ENCODE data around the gene RBMS3. TPM values are rescaled to one million over a fixed set of nuclear protein-coding genes. Genes with fewer than 3 reads are reported as not detected.

The RBMS3 gene
- total RNA-seq, 1 experiment from 2014 or later, result 74.2 TPM

- CTCF ChIA-PET, result interaction anchor here (0.6 to 2.3 kb wide), 10 partner anchors 62 to 905 kb away, joined by 3 to 14 read pairs (median 4); partner anchors contain the start of gene RBMS3
- BruUV-seq (replicated peaks), result no TSS peak
- H3K9me3 Mint-ChIP-seq (ENCODE audit: unreplicated experiment), result no peaks in the 10 kb centered on the region
- TF ChIP-seq CTCF (IDR thresholded peaks at IDR 0.05; ENCODE audit: unreplicated experiment), result no peak
- H3K36me3 Mint-ChIP-seq (ENCODE audit: insufficient read depth, unreplicated experiment), result no peaks in the 10 kb centered on the region
- peak overlapping the region; percentile 57 for H3K4me3 Mint-ChIP-seq (ENCODE audit: unreplicated experiment)
- no peaks in the 10 kb centered on the region for H3K27me3 Mint-ChIP-seq (ENCODE audit: insufficient read depth, unreplicated experiment)
- POLR2A ChIA-PET, result interaction anchor here (0.5 to 11.4 kb wide), 31 partner anchors 10 to 1410 kb away, joined by 3 to 144 read pairs (median 5); partner anchors contain the start of genes AZI2, RBMS3 and ZCWPW2
- H3K27ac Mint-ChIP-seq (ENCODE audit: low read depth, unreplicated experiment), result peak overlapping the region; percentile 95
- peak; percentile 93 for DNase-seq (ENCODE audit: unreplicated experiment)
- H3K4me1 Mint-ChIP-seq (ENCODE audit: insufficient read depth, unreplicated experiment), result peaks cover 41% of the 10 kb centered on the region
- intact Hi-C loops (cut with micrococcal nuclease), result loop anchor here (1.0 to 2.0 kb wide), 4 partner anchors 63 to 694 kb away; partner anchors contain the start of gene RBMS3
Observed at GRCh38 chr3:29758434-29759322, 477.8 kb downstream of the RBMS3 start.

- no peaks in the 10 kb centered on the region for H3K36me3 Mint-ChIP-seq (ENCODE audit: insufficient read depth, unreplicated experiment)
- no peaks in the 10 kb centered on the region for H3K27me3 Mint-ChIP-seq (ENCODE audit: insufficient read depth, unreplicated experiment)
- ChIA-PET CTCF (interaction anchor here (0.6 to 2.4 kb wide), 15 partner anchors 8 to 1289 kb away, joined by 3 to 14 read pairs (median 3); partner anchors contain the start of gene RBMS3), POLR2A (interaction anchor here (0.5 to 11.4 kb wide), 28 partner anchors 9 to 1411 kb away, joined by 3 to 144 read pairs (median 5); partner anchors contain the start of genes AZI2, RBMS3 and ZCWPW2)
- intact Hi-C loops (cut with micrococcal nuclease), result loop anchor here (1.0 to 5.0 kb wide), 4 partner anchors 64 to 1282 kb away; partner anchors contain the start of gene RBMS3
- no peaks in the 10 kb centered on the region for H3K9me3 Mint-ChIP-seq (ENCODE audit: unreplicated experiment)
- peak overlapping the region; percentile 57 for H3K4me3 Mint-ChIP-seq (ENCODE audit: unreplicated experiment)
- no peak for TF ChIP-seq CTCF (IDR thresholded peaks at IDR 0.05; ENCODE audit: unreplicated experiment)
- peaks cover 41% of the 10 kb centered on the region for H3K4me1 Mint-ChIP-seq (ENCODE audit: insufficient read depth, unreplicated experiment)
- peak overlapping the region; percentile 95 for H3K27ac Mint-ChIP-seq (ENCODE audit: low read depth, unreplicated experiment)
- no TSS peak for BruUV-seq (replicated peaks)
- DNase-seq (ENCODE audit: unreplicated experiment), result peak; percentile 90
Observed at GRCh38 chr3:29759411-29760225, 478.7 kb downstream of the RBMS3 start.

GRCh38 chr3:29760226-29760685, 479.4 kb downstream of the RBMS3 start:
- peak overlapping the region; percentile 95 for H3K27ac Mint-ChIP-seq (ENCODE audit: low read depth, unreplicated experiment)
- no peak for DNase-seq (ENCODE audit: unreplicated experiment)
- H3K4me3 Mint-ChIP-seq (ENCODE audit: unreplicated experiment), result peak overlapping the region; percentile 57
- no peaks in the 10 kb centered on the region for H3K36me3 Mint-ChIP-seq (ENCODE audit: insufficient read depth, unreplicated experiment)
- no TSS peak for BruUV-seq (replicated peaks)
- peaks cover 41% of the 10 kb centered on the region for H3K4me1 Mint-ChIP-seq (ENCODE audit: insufficient read depth, unreplicated experiment)
- ChIA-PET CTCF (interaction anchor here (0.6 to 2.4 kb wide), 10 partner anchors 9 to 1290 kb away, joined by 3 to 14 read pairs (median 4); partner anchors contain the start of gene RBMS3), POLR2A (interaction anchor here (0.7 to 11.4 kb wide), 19 partner anchors 9 to 1411 kb away, joined by 3 to 144 read pairs (median 5); partner anchors contain the start of genes AZI2, RBMS3 and ZCWPW2)
- no peak for TF ChIP-seq CTCF (IDR thresholded peaks at IDR 0.05; ENCODE audit: unreplicated experiment)
- H3K9me3 Mint-ChIP-seq (ENCODE audit: unreplicated experiment), result no peaks in the 10 kb centered on the region
- H3K27me3 Mint-ChIP-seq (ENCODE audit: insufficient read depth, unreplicated experiment), result no peaks in the 10 kb centered on the region
- intact Hi-C loops (cut with micrococcal nuclease), result loop anchor here (5.0 kb wide), 1 partner anchor 1283 kb away; no protein-coding TSS in a partner anchor

Data from MCF 10A (cell line).